Kidney capillary endothelial cell (primary cell): ENCODE measurements around the gene SDCCAG8.

Experiments used
- DNase-seq: peaks from one replicate; pipeline ENCODE4 v3.0.0-alpha.2; 2018; ENCODE audit warnings: low spot score

The SDCCAG8 gene

GRCh38 chr1:243254233-243254926 is 1.5 kb upstream of the SDCCAG8 start:
- no peak for DNase-seq

GRCh38 chr1:243254927-243255790 is 682 bp upstream of the SDCCAG8 start, which contains the start of gene CEP170:
Gene CEP170 (minus strand): TSS chr1:243255281. CDS start chr1:243225280, 30,001 bp downstream.
- peak; percentile 95 for DNase-seq

GRCh38 chr1:243256590-243256989 is 749 bp downstream of the SDCCAG8 start:
- DNase-seq: no peak

GRCh38 chr1:243257189-243257588 is 1.3 kb downstream of the SDCCAG8 start:
- no peak for DNase-seq

GRCh38 chr1:243258731-243259130 is 2.9 kb downstream of the SDCCAG8 start:
- DNase-seq: no peak

GRCh38 chr1:243260221-243260880 is 4.5 kb downstream of the SDCCAG8 start:
- no peak for DNase-seq

- DNase-seq: no peak
Observed at GRCh38 chr1:243261390-243261789, 5.5 kb downstream of the SDCCAG8 start.

GRCh38 chr1:243264717-243265116 is 8.9 kb downstream of the SDCCAG8 start:
- peak; percentile 77 for DNase-seq

GRCh38 chr1:243266231-243266630 is 10.4 kb downstream of the SDCCAG8 start:
- no peak for DNase-seq

GRCh38 chr1:243267471-243267880 is 11.6 kb downstream of the SDCCAG8 start:
- no peak for DNase-seq

- peak; percentile 85 for DNase-seq
Observed at GRCh38 chr1:243267914-243268653, 12.2 kb downstream of the SDCCAG8 start.

GRCh38 chr1:243268751-243269460 is 13.1 kb downstream of the SDCCAG8 start:
- DNase-seq: no peak

GRCh38 chr1:243269461-243269801 is 13.6 kb downstream of the SDCCAG8 start:
- DNase-seq: no peak

GRCh38 chr1:243270097-243270864 is 14.4 kb downstream of the SDCCAG8 start:
- no peak for DNase-seq

- DNase-seq: no peak
Observed at GRCh38 chr1:243271996-243272395, 16.2 kb downstream of the SDCCAG8 start.

- DNase-seq: no peak
Observed at GRCh38 chr1:243272401-243272800, 16.6 kb downstream of the SDCCAG8 start.

- no peak for DNase-seq
Observed at GRCh38 chr1:243273506-243273905, 17.7 kb downstream of the SDCCAG8 start.

- DNase-seq: no peak
Observed at GRCh38 chr1:243273945-243274344, 18.1 kb downstream of the SDCCAG8 start.

GRCh38 chr1:243275316-243275715 is 19.5 kb downstream of the SDCCAG8 start:
- no peak for DNase-seq

GRCh38 chr1:243280571-243281129 is 24.8 kb downstream of the SDCCAG8 start:
- no peak for DNase-seq
